AG10803 (cell line): ENCODE data around the gene SPNS1.

Source experiments
- DNase-seq: peaks from one replicate; pipeline ENCODE4 v3.0.0; 2010; ENCODE audit warnings: low read depth
- H3K4me3 ChIP-seq: 2 replicates; pipeline ENCODE4 v1.5.1; 2011; ENCODE audit warnings: mild to moderate bottlenecking, low read length, control low read depth
- CTCF ChIP-seq: conservative IDR thresholded peaks from 2 replicates; pipeline ENCODE4 v1.5.1; 2011; ENCODE audit warnings: mild to moderate bottlenecking, low read length, control low read depth, inconsistent platforms

SPNS1 gene

GRCh38 chr16:28932339-28933141 lies 42.0 kb upstream of the SPNS1 start:
- H3K4me3 ChIP-seq: no peak overlapping the region
- TF ChIP-seq CTCF: no peak
- DNase-seq: no peak

GRCh38 chr16:28933171-28933570 lies 41.4 kb upstream of the SPNS1 start:
- DNase-seq: no peak
- TF ChIP-seq CTCF: no peak
- H3K4me3 ChIP-seq: no peak overlapping the region

GRCh38 chr16:28935346-28935745 lies 39.2 kb upstream of the SPNS1 start:
- no peak overlapping the region for H3K4me3 ChIP-seq
- no peak for DNase-seq
- no peak for TF ChIP-seq CTCF

GRCh38 chr16:28935924-28936783 lies 38.4 kb upstream of the SPNS1 start:
- TF ChIP-seq CTCF: no peak
- H3K4me3 ChIP-seq: peak overlapping the region; percentile 18; the same call in 1 of the 2 replicates
- DNase-seq: peak; percentile 60

GRCh38 chr16:28936784-28937155 lies 37.8 kb upstream of the SPNS1 start:
- DNase-seq: no peak
- H3K4me3 ChIP-seq: no peak overlapping the region
- no peak for TF ChIP-seq CTCF

- H3K4me3 ChIP-seq: no peak overlapping the region
- DNase-seq: no peak
- TF ChIP-seq CTCF: no peak
These were observed 37.2 kb upstream of the SPNS1 start for GRCh38 chr16:28937222-28937876.
